Nephron progenitor cell (in vitro differentiated cells): Measurements from ENCODE around the gene MSMO1.

Experiments
- DNase-seq: peaks from one replicate; pipeline ENCODE4 v3.0.0; 2021
- H3K27ac Mint-ChIP-seq: 2 replicates; pipeline ENCODE4 v1.8.0; 2021; ENCODE audit warnings: mild to moderate bottlenecking, moderate library complexity, mixed read lengths
- H3K27me3 Mint-ChIP-seq: 2 replicates; pipeline ENCODE4 v1.8.0; 2021; ENCODE audit warnings: mild to moderate bottlenecking, low read depth, mixed read lengths; ENCODE audit not compliant: poor library complexity
- H3K36me3 Mint-ChIP-seq: 2 replicates; pipeline ENCODE4 v1.8.0; 2021; ENCODE audit warnings: low read depth, mixed read lengths
- H3K4me1 Mint-ChIP-seq: 2 replicates; pipeline ENCODE4 v1.8.0; 2021; ENCODE audit warnings: mixed read lengths
- H3K4me3 Mint-ChIP-seq: 2 replicates; pipeline ENCODE4 v1.8.0; 2021; ENCODE audit warnings: mild to moderate bottlenecking, moderate library complexity, mixed read lengths
- H3K9me3 Mint-ChIP-seq: 2 replicates; pipeline ENCODE4 v1.8.0; 2021; ENCODE audit warnings: mild to moderate bottlenecking, moderate library complexity, mixed read lengths
- TF ChIP-seq, protein P1 (sequence below): fragments of 200-600 bp; sonication (generic); IDR thresholded peaks from 2 replicates; pipeline ENCODE4 v1.5.0; 2021; ENCODE audit warnings: antibody characterized with exemption

MSMO1 gene

GRCh38 chr4:165360985-165361670, 33.7 kb downstream of the MSMO1 start:
- TF ChIP-seq, protein P1, sequence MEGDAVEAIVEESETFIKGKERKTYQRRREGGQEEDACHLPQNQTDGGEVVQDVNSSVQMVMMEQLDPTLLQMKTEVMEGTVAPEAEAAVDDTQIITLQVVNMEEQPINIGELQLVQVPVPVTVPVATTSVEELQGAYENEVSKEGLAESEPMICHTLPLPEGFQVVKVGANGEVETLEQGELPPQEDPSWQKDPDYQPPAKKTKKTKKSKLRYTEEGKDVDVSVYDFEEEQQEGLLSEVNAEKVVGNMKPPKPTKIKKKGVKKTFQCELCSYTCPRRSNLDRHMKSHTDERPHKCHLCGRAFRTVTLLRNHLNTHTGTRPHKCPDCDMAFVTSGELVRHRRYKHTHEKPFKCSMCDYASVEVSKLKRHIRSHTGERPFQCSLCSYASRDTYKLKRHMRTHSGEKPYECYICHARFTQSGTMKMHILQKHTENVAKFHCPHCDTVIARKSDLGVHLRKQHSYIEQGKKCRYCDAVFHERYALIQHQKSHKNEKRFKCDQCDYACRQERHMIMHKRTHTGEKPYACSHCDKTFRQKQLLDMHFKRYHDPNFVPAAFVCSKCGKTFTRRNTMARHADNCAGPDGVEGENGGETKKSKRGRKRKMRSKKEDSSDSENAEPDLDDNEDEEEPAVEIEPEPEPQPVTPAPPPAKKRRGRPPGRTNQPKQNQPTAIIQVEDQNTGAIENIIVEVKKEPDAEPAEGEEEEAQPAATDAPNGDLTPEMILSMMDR: no peak
- H3K36me3 Mint-ChIP-seq: no peaks in the 10 kb centered on the region
- no peak for DNase-seq
- H3K4me1 Mint-ChIP-seq: no peaks in the 10 kb centered on the region
- H3K27ac Mint-ChIP-seq: no peak overlapping the region
- H3K9me3 Mint-ChIP-seq: no peaks in the 10 kb centered on the region
- H3K4me3 Mint-ChIP-seq: no peak overlapping the region
- H3K27me3 Mint-ChIP-seq: peaks cover 3% of the 10 kb centered on the region

- Mint-ChIP-seq H3K27ac (no peak overlapping the region), H3K36me3 (no peaks in the 10 kb centered on the region), H3K4me1 (no peaks in the 10 kb centered on the region), H3K9me3 (no peaks in the 10 kb centered on the region), H3K4me3 (no peak overlapping the region), H3K27me3 (peaks cover 3% of the 10 kb centered on the region)
- no peak for DNase-seq
- TF ChIP-seq, protein P1: no peak
Measured at GRCh38 chr4:165361810-165362209, 34.3 kb downstream of the MSMO1 start.

DNA sequence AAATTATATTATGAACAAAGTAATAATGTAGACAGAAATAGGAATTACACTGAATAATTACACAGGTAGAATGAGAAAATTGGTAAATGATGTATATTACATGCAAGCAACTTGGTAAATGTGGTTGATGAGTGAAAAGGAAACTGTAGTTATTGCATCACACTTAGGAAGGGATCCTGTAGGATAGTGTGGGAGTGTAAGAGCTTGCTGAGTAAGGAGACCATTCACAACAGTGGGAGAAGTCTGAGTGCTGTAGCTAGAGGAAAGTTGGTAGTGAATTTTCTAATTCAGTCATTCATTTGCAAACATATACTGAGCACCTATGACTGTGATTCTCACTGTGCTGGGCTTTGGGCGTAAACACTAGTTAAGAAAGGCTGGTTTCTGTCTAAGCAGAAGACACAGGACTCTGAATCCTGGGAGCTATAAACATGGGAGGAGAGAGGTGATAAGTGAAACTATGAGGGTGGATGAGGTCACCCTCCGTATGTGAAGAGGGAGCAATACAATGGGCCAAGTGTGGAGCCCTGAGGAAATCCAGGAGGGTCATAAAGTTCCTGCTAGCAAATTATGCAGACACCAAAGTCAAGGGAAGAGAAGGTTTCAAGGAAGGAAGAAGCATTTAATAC, 37.1 kb downstream of the MSMO1 start:
- TF ChIP-seq, protein P1: no peak
- no peak overlapping the region for H3K4me3 Mint-ChIP-seq
- peaks cover 2% of the 10 kb centered on the region for H3K27me3 Mint-ChIP-seq
- no peak for DNase-seq
- H3K27ac Mint-ChIP-seq: no peak overlapping the region
- H3K4me1 Mint-ChIP-seq: no peaks in the 10 kb centered on the region
- H3K36me3 Mint-ChIP-seq: no peaks in the 10 kb centered on the region
- H3K9me3 Mint-ChIP-seq: no peaks in the 10 kb centered on the region

DNA sequence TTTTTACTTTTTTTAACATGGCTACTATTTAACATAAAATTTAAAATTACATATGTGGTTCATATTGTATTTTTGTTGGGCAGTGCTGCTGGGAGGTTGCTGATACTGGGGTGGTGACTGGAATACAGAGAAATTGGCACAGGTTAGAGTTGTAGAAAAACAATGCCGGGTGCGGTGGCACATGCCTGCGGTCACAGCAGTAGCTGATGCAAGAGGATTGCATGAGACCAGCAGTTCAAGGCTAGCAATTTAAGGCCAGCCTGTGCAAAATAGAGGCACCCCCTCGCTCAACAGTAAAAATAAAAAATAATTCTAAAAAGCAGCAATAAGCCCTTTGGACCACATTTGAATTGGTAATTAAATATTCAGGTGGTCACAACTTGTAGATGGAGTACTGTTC, 39.6 kb downstream of the MSMO1 start:
- Mint-ChIP-seq H3K9me3 (no peaks in the 10 kb centered on the region), H3K36me3 (no peaks in the 10 kb centered on the region)

GRCh38 chr4:165368114-165368513, 40.6 kb downstream of the MSMO1 start:
- Mint-ChIP-seq H3K36me3 (no peaks in the 10 kb centered on the region), H3K4me3 (no peak overlapping the region), H3K27ac (no peak overlapping the region), H3K9me3 (no peaks in the 10 kb centered on the region), H3K27me3 (peaks cover 2% of the 10 kb centered on the region), H3K4me1 (no peaks in the 10 kb centered on the region)
- DNase-seq: no peak
- TF ChIP-seq, protein P1: no peak

More for the DNA sequence above, 39.6 kb downstream of the MSMO1 start:
- Mint-ChIP-seq H3K27me3 (peaks cover 2% of the 10 kb centered on the region), H3K4me1 (no peaks in the 10 kb centered on the region), H3K27ac (no peak overlapping the region), H3K4me3 (no peak overlapping the region)
- TF ChIP-seq, protein P1: no peak
- no peak for DNase-seq

- H3K9me3 Mint-ChIP-seq: no peaks in the 10 kb centered on the region
- H3K27me3 Mint-ChIP-seq: peaks cover 2% of the 10 kb centered on the region
- H3K4me1 Mint-ChIP-seq: no peaks in the 10 kb centered on the region
- no peak overlapping the region for H3K4me3 Mint-ChIP-seq
- H3K36me3 Mint-ChIP-seq: no peaks in the 10 kb centered on the region
- no peak for DNase-seq
- no peak overlapping the region for H3K27ac Mint-ChIP-seq
- TF ChIP-seq, protein P1: no peak
Measured at GRCh38 chr4:165368567-165368966, 41.1 kb downstream of the MSMO1 start.
